ENCODE data around the gene CPN2. TPM values are rescaled to one million over a fixed set of nuclear protein-coding genes. Genes with fewer than 3 reads are reported as not detected.

The CPN2 gene
- total and polyA plus RNA-seq, 2 donors (not counting 3 experiments of a cell fraction or from before 2014, with no cell fraction given) = not detected

DNA sequence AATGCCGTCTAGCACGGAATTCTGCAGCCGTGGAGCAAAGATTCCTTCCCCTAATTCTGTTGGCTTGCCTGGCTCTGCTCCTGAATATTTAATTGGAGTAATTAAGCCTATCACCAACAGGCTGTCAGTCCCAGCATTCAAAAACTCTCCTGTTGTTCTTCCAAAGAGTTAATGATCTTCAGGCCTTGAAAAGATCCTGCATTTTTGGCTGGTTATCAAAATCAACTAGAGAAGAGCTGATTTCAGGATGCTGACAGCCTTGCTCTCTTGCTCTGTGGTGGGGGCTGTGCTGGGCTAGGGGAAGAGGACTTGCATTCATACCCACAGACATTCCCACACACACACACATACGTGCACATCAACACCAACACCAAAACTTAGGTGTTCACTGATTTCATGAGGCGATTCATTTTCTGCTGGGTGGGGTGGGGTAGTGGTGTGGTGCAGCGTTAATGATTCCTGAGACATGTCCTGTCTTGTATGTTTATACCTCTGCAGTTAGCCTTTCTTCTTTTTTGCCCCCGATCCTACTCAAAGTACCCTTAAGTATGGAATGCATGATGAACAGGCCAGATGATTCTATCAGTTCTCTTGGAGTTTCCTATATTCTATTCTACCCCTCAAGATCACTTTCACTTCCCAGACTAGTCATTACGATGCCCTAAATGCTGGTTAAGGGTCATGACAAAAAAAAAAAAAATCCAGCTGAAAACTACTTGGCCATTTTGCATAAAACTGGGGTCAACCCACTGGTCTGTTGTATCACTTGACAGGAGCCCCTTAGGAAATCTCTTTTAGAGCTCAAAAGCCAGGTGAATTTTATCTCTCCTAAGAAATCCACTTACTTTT lies 42.3 kb downstream of the CPN2 start:
- H3K9ac ChIP-seq (replicated peaks; ENCODE audit: extremely low read depth, insufficient read depth, low read length) = no peak overlapping the region
- CTCF ChIA-PET = interaction anchor here (0.7 to 4.4 kb wide), 8 partner anchors 11 to 527 kb away, joined by 3 to 25 read pairs (median 3); no protein-coding TSS in a partner anchor
- H3K27ac ChIP-seq (ENCODE audit: insufficient read depth, low read depth, low read length) = no peak overlapping the region
- DNase-seq (ENCODE audit: low read depth, low spot score) (peak; percentile 48), FAIRE-seq (no peak)
- TF ChIP-seq EZH2 (IDR thresholded peaks at IDR 0.05; ENCODE audit: borderline replicate concordance, low read depth, low read length, severe bottlenecking) (no peak), MYC (IDR thresholded peaks at IDR 0.05; ENCODE audit: low read depth, low read length) (no peak), POLR2AphosphoS5 (IDR thresholded peaks at IDR 0.05; ENCODE audit: insufficient read depth, low read depth, low read length) (no peak), FOS (IDR thresholded peaks at IDR 0.05; ENCODE audit: borderline replicate concordance, insufficient read depth, low read length) (no peak), GATA2 (IDR thresholded peaks at IDR 0.05; ENCODE audit: insufficient read depth, insufficient read length, low read depth, low read length) (no peak), POLR2A (IDR thresholded peaks at IDR 0.05; ENCODE audit: low read depth, low read length) (no peak), JUN (IDR thresholded peaks at IDR 0.05; ENCODE audit: borderline replicate concordance, insufficient read depth, insufficient read length, low read depth) (no peak)
- TF ChIP-seq, protein P1, sequence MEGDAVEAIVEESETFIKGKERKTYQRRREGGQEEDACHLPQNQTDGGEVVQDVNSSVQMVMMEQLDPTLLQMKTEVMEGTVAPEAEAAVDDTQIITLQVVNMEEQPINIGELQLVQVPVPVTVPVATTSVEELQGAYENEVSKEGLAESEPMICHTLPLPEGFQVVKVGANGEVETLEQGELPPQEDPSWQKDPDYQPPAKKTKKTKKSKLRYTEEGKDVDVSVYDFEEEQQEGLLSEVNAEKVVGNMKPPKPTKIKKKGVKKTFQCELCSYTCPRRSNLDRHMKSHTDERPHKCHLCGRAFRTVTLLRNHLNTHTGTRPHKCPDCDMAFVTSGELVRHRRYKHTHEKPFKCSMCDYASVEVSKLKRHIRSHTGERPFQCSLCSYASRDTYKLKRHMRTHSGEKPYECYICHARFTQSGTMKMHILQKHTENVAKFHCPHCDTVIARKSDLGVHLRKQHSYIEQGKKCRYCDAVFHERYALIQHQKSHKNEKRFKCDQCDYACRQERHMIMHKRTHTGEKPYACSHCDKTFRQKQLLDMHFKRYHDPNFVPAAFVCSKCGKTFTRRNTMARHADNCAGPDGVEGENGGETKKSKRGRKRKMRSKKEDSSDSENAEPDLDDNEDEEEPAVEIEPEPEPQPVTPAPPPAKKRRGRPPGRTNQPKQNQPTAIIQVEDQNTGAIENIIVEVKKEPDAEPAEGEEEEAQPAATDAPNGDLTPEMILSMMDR (IDR thresholded peaks at IDR 0.05; ENCODE audit: extremely low read depth in 1 of 2, insufficient read depth in 1 of 2, low read depth in 1 of 2, low read length in 2 of 2) = no peak
- TF ChIP-seq, protein P2, sequence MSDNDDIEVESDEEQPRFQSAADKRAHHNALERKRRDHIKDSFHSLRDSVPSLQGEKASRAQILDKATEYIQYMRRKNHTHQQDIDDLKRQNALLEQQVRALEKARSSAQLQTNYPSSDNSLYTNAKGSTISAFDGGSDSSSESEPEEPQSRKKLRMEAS (IDR thresholded peaks at IDR 0.05; ENCODE audit: insufficient read depth, insufficient read length) = no peak
- no peak overlapping the region for H2AFZ ChIP-seq (ENCODE audit: low read depth, low read length)
- H3K9me1 ChIP-seq (replicated peaks; ENCODE audit: control insufficient read depth, extremely low read depth, insufficient read depth, low read length) = no peaks in the 10 kb centered on the region
- no peaks in the 10 kb centered on the region for H3K36me3 ChIP-seq (ENCODE audit: control insufficient read depth in 2 of 2, extremely low read depth in 1 of 2, insufficient read depth in 2 of 2, low read length in 2 of 2)
- no peaks in the 10 kb centered on the region for H3K79me2 ChIP-seq (ENCODE audit: control insufficient read depth, insufficient read depth, low read length)
- peaks cover 14% of the 10 kb centered on the region for H3K4me1 ChIP-seq (ENCODE audit: control insufficient read depth, extremely low read depth, insufficient read depth, low read length)
- no TSS peak for BruUV-seq (replicated peaks)
- peaks cover 0 to under 1% of the 10 kb centered on the region in 2 experiments for H3K27me3 ChIP-seq (ENCODE audit: control insufficient read depth in 2 of 2, insufficient read depth in 2 of 2, low read length in 2 of 2)
- H3K4me2 ChIP-seq (ENCODE audit: insufficient read depth, low read length) = no peak overlapping the region
- dilution Hi-C loops (cut with MboI; ENCODE audit: extremely low pct_ligation_motif_present, low sequenced_read_pairs) (loop anchor here (25.0 kb wide), 1 partner anchor 547 kb away; no protein-coding TSS in a partner anchor), intact Hi-C loops (cut with micrococcal nuclease) (no loop called here)
- no peak overlapping the region for H3K4me3 ChIP-seq (replicated peaks in 1 of 3; ENCODE audit: insufficient read depth in 1 of 3, low read depth in 1 of 3, low read length in 3 of 3)
- POLR2A ChIA-PET = interaction anchor here (0.8 kb wide), 1 partner anchor 173 kb away, joined by 10 read pairs; the partner anchor contains the start of gene HES1
- no peaks in the 10 kb centered on the region for H4K20me1 ChIP-seq (replicated peaks; ENCODE audit: control insufficient read depth, extremely low read depth, insufficient read depth, low read length)
- H3K9me3 ChIP-seq (replicated peaks; ENCODE audit: control insufficient read depth, insufficient read depth, low read length) = no peaks in the 10 kb centered on the region

All from endothelial cell of umbilical vein (primary cell).